Measurements from ENCODE around the gene IPO9.

DNA sequence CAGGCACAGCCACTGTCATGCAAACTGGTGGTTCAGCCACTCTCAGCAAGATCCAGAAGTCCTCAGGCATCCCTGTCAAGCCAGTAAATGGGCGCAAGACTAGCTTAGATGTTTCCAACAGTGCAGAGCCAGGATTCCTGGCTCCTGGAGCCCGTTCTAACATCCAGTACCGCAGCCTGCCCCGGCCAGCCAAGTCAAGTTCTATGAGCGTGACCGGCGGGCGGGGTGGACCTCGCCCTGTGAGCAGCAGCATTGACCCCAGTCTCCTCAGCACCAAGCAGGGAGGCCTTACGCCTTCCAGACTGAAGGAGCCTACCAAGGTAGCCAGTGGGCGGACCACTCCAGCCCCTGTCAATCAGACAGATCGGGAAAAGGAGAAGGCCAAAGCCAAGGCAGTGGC is 46.6 kb upstream of the IPO9 start:
- TF ChIP-seq, protein P1, sequence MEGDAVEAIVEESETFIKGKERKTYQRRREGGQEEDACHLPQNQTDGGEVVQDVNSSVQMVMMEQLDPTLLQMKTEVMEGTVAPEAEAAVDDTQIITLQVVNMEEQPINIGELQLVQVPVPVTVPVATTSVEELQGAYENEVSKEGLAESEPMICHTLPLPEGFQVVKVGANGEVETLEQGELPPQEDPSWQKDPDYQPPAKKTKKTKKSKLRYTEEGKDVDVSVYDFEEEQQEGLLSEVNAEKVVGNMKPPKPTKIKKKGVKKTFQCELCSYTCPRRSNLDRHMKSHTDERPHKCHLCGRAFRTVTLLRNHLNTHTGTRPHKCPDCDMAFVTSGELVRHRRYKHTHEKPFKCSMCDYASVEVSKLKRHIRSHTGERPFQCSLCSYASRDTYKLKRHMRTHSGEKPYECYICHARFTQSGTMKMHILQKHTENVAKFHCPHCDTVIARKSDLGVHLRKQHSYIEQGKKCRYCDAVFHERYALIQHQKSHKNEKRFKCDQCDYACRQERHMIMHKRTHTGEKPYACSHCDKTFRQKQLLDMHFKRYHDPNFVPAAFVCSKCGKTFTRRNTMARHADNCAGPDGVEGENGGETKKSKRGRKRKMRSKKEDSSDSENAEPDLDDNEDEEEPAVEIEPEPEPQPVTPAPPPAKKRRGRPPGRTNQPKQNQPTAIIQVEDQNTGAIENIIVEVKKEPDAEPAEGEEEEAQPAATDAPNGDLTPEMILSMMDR (optimal IDR thresholded peaks at IDR 0.05 in 1 of 3, IDR thresholded peaks at IDR 0.05 in 1 of 3, conservative IDR thresholded peaks at IDR 0.05 in 1 of 3; ENCODE audit: extremely low read depth in 1 of 3, insufficient read depth in 2 of 3, low read length in 3 of 3) = no peak
- no peak for TF ChIP-seq EZH2 (IDR thresholded peaks at IDR 0.05; ENCODE audit: low read length)
